CD14-positive monocyte (primary cell): ENCODE measurements around the gene PYGL. TPM values are rescaled to one million over a fixed set of nuclear protein-coding genes. Genes with fewer than 3 reads are reported as not detected.

Experiments used
- DNase-seq, 3 donors: peaks; one replicate each; pipeline ENCODE4 v3.0.0-alpha.2; 2011 to 2022
- H2AFZ ChIP-seq: 2 replicates; pipeline ENCODE4 v1.6.0; 2012; ENCODE audit warnings: mild to moderate bottlenecking, low read depth, low read length, inconsistent platforms; ENCODE audit not compliant: insufficient read depth, poor library complexity, severe bottlenecking
- H3K27ac ChIP-seq, 2 donors: 1 replicate in 1 of 2; 2 replicates in 1 of 2; pipeline ENCODE4 v1.5.1; 2012 to 2013; ENCODE audit warnings: low read length in 2 of 2, control low read depth in 1 of 2, inconsistent platforms in 1 of 2, low read depth in 1 of 2, mild to moderate bottlenecking in 1 of 2
- H3K27me3 ChIP-seq, 2 donors: one replicate each; pipeline versions ENCODE4 v1.6.0 to v1.6.1; 2011 to 2013; ENCODE audit warnings: low read length in 2 of 2; ENCODE audit not compliant: control insufficient read depth in 2 of 2, insufficient read depth in 2 of 2
- H3K36me3 ChIP-seq, 2 donors: replicated peaks in 1 of 2; 1 replicate in 1 of 2; 2 replicates in 1 of 2; pipeline versions ENCODE4 v1.5.1 to v1.6.1; 2012 to 2013; ENCODE audit warnings: low read length in 2 of 2, control low read depth in 1 of 2, inconsistent platforms in 1 of 2, mild to moderate bottlenecking in 1 of 2; ENCODE audit not compliant: insufficient read depth in 2 of 2, control insufficient read depth in 1 of 2
- H3K4me1 ChIP-seq, 2 donors: 1 replicate in 1 of 2; 2 replicates in 1 of 2; pipeline versions ENCODE4 v1.5.1 to v1.6.1; 2012 to 2013; ENCODE audit warnings: low read length in 2 of 2, control low read depth in 1 of 2, inconsistent platforms in 1 of 2, mild to moderate bottlenecking in 1 of 2, moderate library complexity in 1 of 2; ENCODE audit not compliant: insufficient read depth in 2 of 2, control insufficient read depth in 1 of 2
- H3K4me2 ChIP-seq: replicated peaks from 2 replicates; pipeline ENCODE3; 2012; ENCODE audit warnings: low read length, moderate library complexity, mild to moderate bottlenecking; ENCODE audit not compliant: poor library complexity, severe bottlenecking; ENCODE audit errors: extremely low read depth
- H3K4me3 ChIP-seq, 3 experiments: fragments of 200-600 bp in 1 of 3; sonication (generic) in 1 of 3; replicated peaks in 1 of 3; 1 replicate in 2 of 3; 2 replicates in 1 of 3; pipeline ENCODE4 v1.5.1; 2011 to 2013; ENCODE audit warnings: low read length in 3 of 3, mild to moderate bottlenecking in 3 of 3, control low read depth in 2 of 3, low read depth in 2 of 3, inconsistent platforms in 1 of 3, moderate library complexity in 1 of 3
- H3K79me2 ChIP-seq: 2 replicates; pipeline ENCODE4 v1.6.0; 2012; ENCODE audit warnings: mild to moderate bottlenecking, control low read depth, inconsistent platforms, low read length, moderate library complexity; ENCODE audit not compliant: insufficient read depth
- H3K9ac ChIP-seq: 2 replicates; pipeline ENCODE4 v1.6.0; 2017; ENCODE audit warnings: low read length, mild to moderate bottlenecking; ENCODE audit not compliant: insufficient read depth, poor library complexity, severe bottlenecking
- H3K9me3 ChIP-seq, 2 donors: replicated peaks in 1 of 2; 1 replicate in 1 of 2; 2 replicates in 1 of 2; pipeline versions ENCODE4 v1.5.1 to v1.6.1; 2012 to 2013; ENCODE audit warnings: low read length in 2 of 2, control low read depth in 1 of 2; ENCODE audit not compliant: control insufficient read depth in 1 of 2, insufficient read depth in 1 of 2
- H4K20me1 ChIP-seq: 2 replicates; pipeline ENCODE4 v1.6.0; 2012; ENCODE audit warnings: mild to moderate bottlenecking, low read length, control low read depth, moderate library complexity; ENCODE audit not compliant: insufficient read depth
- H3K27ac Mint-ChIP-seq, 7 donors: one replicate each; pipeline ENCODE4 v1.8.0; 2020; ENCODE audit warnings: mild to moderate bottlenecking in 7 of 7, mixed read lengths in 7 of 7, moderate library complexity in 6 of 7, inconsistent platforms in 2 of 7
- H3K27me3 Mint-ChIP-seq, 3 donors: one replicate each; pipeline ENCODE4 v1.8.0; 2021 to 2022; ENCODE audit warnings: low read depth in 3 of 3, mild to moderate bottlenecking in 3 of 3, mixed read lengths in 3 of 3, moderate library complexity in 3 of 3, inconsistent platforms in 1 of 3
- H3K36me3 Mint-ChIP-seq, 2 donors: one replicate each; pipeline ENCODE4 v1.8.0; 2020; ENCODE audit warnings: mixed read lengths in 2 of 2, inconsistent platforms in 1 of 2, mild to moderate bottlenecking in 1 of 2
- H3K4me1 Mint-ChIP-seq: one replicate; pipeline ENCODE4 v1.8.0; 2020; ENCODE audit warnings: mild to moderate bottlenecking, mixed read lengths
- H3K4me3 Mint-ChIP-seq, 2 donors: one replicate each; pipeline ENCODE4 v1.8.0; 2020; ENCODE audit warnings: mild to moderate bottlenecking in 2 of 2, mixed read lengths in 2 of 2, moderate library complexity in 1 of 2
- H3K9me3 Mint-ChIP-seq, 7 donors: one replicate each; pipeline ENCODE4 v1.8.0; 2020 to 2022; ENCODE audit warnings: mixed read lengths in 7 of 7, mild to moderate bottlenecking in 6 of 7, moderate library complexity in 6 of 7, inconsistent platforms in 2 of 7
- CTCF ChIP-seq: fragments of 200-600 bp; IDR thresholded peaks from one replicate; pipeline ENCODE4 v1.8.0; 2022; ENCODE audit warnings: antibody characterized with exemption, mild to moderate bottlenecking
- WGBS: methylation state at CpG from one replicate; pipeline ENCODE4 v1.1.5; 2013; ENCODE audit warnings: missing lambda C conversion rate; ENCODE audit not compliant: insufficient coverage; 5-methylcytosine and 5-hydroxymethylcytosine counted together
- intact Hi-C, 2 donors: fragments of 100-400 bp; cut with micrococcal nuclease; formaldehyde crosslinking; loops; one replicate each; pipeline versions ENCODE4 v1.15.0 to v1.15.1; 2023
- polyA plus RNA-seq, 3 donors: library from polyadenylated mRNA; depleted of rRNA in 1 of 3; unstranded in 2 of 3; stranded (reverse) in 1 of 3; fragments of 300-500 nt in 2 of 3; fragments of >200 nt in 1 of 3; fragmentation: Illumina TruSeq in 2 of 3; gene quantifications; 1 replicate in 2 of 3; 2 replicates in 1 of 3; pipeline ENCODE4 v1.2.3, GENCODE V29; 2012 to 2021

Gene PYGL
- polyA plus RNA-seq, 3 donors: 125 to 184 (median 166) TPM

- H3K4me3 Mint-ChIP-seq: no peak overlapping the region
- H3K4me1 Mint-ChIP-seq: peaks cover 19% of the 10 kb centered on the region
- peaks cover 0 to 4% (median 0%) of the 10 kb centered on the region in 3 donors for H3K27me3 Mint-ChIP-seq
- peaks cover 8 to 12% of the 10 kb centered on the region in 2 donors for H3K4me1 ChIP-seq
- H2AFZ ChIP-seq: no peak overlapping the region
- no peak overlapping the region for H3K27ac ChIP-seq
- no peak overlapping the region for H3K9ac ChIP-seq
- no peaks in the 10 kb centered on the region for H3K36me3 Mint-ChIP-seq
- no CpG with 5 or more reads among the region's 1 CpG for WGBS
- no peak for DNase-seq
- no peak overlapping the region for H3K27ac Mint-ChIP-seq
- H4K20me1 ChIP-seq: no peaks in the 10 kb centered on the region
- no peak for TF ChIP-seq CTCF
- no peak overlapping the region for H3K4me3 ChIP-seq
- H3K4me2 ChIP-seq: no peak overlapping the region
- no peaks in the 10 kb centered on the region for H3K36me3 ChIP-seq
- peaks cover 0 to 2% (median 0%) of the 10 kb centered on the region in 7 donors for H3K9me3 Mint-ChIP-seq
- intact Hi-C loops: no loop called here
- no peaks in the 10 kb centered on the region for H3K79me2 ChIP-seq
- no peaks in the 10 kb centered on the region for H3K27me3 ChIP-seq
- no peaks in the 10 kb centered on the region for H3K9me3 ChIP-seq
Measured at GRCh38 chr14:50855558-50855957, 88.7 kb downstream of the PYGL start.

Other genes with a start within 250 kb of the PYGL start
- 10 to 100 TPM; 15.3 to 29.1 (median 26.5) TPM for gene NIN, start 113.3 kb downstream of the PYGL start, polyA plus RNA-seq
- gene ABHD12B, start 72.4 kb downstream of the PYGL start, polyA plus RNA-seq: under 1 TPM in 2 of 3 donors, not detected in 1; 0.45 to 0.54 TPM
- gene TRIM9, start 150.6 kb upstream of the PYGL start, polyA plus RNA-seq: under 1 TPM in 1 of 3 donors, not detected in 2; 0.01 TPM